Ammon's horn (tissue), 1 donor: Measurements from ENCODE around the gene SLC48A1.
"Not testable (repeated sequence)": the region's sequence is repeated elsewhere in the genome, so short reads cannot be mapped to it uniquely, and the experiment has no call there.

Experiments used
- DNase-seq: peaks from one replicate; pipeline ENCODE4 v3.0.0-alpha.2; 2016; ENCODE audit warnings: low spot score

The SLC48A1 gene

GRCh38 chr12:47811581-47812484 is 38.8 kb downstream of the SLC48A1 start:
- DNase-seq: no peak

- peak; percentile 70 for DNase-seq
These were observed 39.9 kb downstream of the SLC48A1 start for GRCh38 chr12:47812797-47813510.

- no peak for DNase-seq
These were observed 40.6 kb downstream of the SLC48A1 start for GRCh38 chr12:47813511-47814196.

GRCh38 chr12:47814539-47815170 is 41.6 kb downstream of the SLC48A1 start:
- no peak for DNase-seq

- not testable (repeated sequence) for DNase-seq
These were observed 42.4 kb downstream of the SLC48A1 start for GRCh38 chr12:47815447-47815846.

- no peak for DNase-seq
These were observed 43.6 kb downstream of the SLC48A1 start for GRCh38 chr12:47816403-47817271.

- no peak for DNase-seq
These were observed 44.4 kb downstream of the SLC48A1 start for GRCh38 chr12:47817272-47818006.

GRCh38 chr12:47818007-47818376 is 45.0 kb downstream of the SLC48A1 start:
- DNase-seq: no peak

- DNase-seq: no peak
These were observed 45.6 kb downstream of the SLC48A1 start for GRCh38 chr12:47818467-47819137.

- DNase-seq: peak; percentile 71
These were observed 46.3 kb downstream of the SLC48A1 start for GRCh38 chr12:47819138-47819895.

- peak; percentile 85 for DNase-seq
These were observed 47.0 kb downstream of the SLC48A1 start, which contains the start of gene HDAC7 for GRCh38 chr12:47819896-47820630. TSS of gene HDAC7 (minus strand) at chr12:47819903. CDS start at chr12:47819785, 118 bp downstream.

GRCh38 chr12:47820631-47821345 is 47.8 kb downstream of the SLC48A1 start:
- DNase-seq: no peak

- DNase-seq: no peak
These were observed 48.3 kb downstream of the SLC48A1 start for GRCh38 chr12:47821346-47821706.

- no peak for DNase-seq
These were observed 49.4 kb downstream of the SLC48A1 start for GRCh38 chr12:47822401-47822800.

GRCh38 chr12:47822863-47823262 is 49.8 kb downstream of the SLC48A1 start:
- no peak for DNase-seq

GRCh38 chr12:47823422-47824086 is 50.5 kb downstream of the SLC48A1 start:
- no peak for DNase-seq

- no peak for DNase-seq
These were observed 51.2 kb downstream of the SLC48A1 start for GRCh38 chr12:47824198-47824597.
